HG02798 (cell line): ENCODE data around the gene OR51B4.
"Not testable (repeated sequence)": the region's sequence is repeated elsewhere in the genome, so short reads cannot be mapped to it uniquely, and the experiment has no call there.

Experiments used
- ATAC-seq: cut with Tn5 transposase; IDR thresholded peaks from one replicate; pipeline ENCODE4 v1.9.1; 2021; ENCODE audit warnings: mild to moderate bottlenecking; ENCODE audit not compliant: unreplicated experiment, poor library complexity

OR51B4 gene

GRCh38 chr11:5276697-5277096 is 25.0 kb downstream of the OR51B4 start:
- no peak for ATAC-seq

GRCh38 chr11:5275369-5276110 is 26.2 kb downstream of the OR51B4 start:
- no peak for ATAC-seq

GRCh38 chr11:5274395-5274794 is 27.4 kb downstream of the OR51B4 start:
- ATAC-seq: no peak

- no peak for ATAC-seq
Measured at GRCh38 chr11:5272395-5273017, 29.2 kb downstream of the OR51B4 start.

- ATAC-seq: no peak
Measured at GRCh38 chr11:5269715-5270147, 32.0 kb downstream of the OR51B4 start, which contains the start of gene HBE1. Gene HBE1, minus strand, starts transcription at chr11:5269945. Its CDS starts 55 bp downstream, at chr11:5269890.

GRCh38 chr11:5267033-5267563 is 34.6 kb downstream of the OR51B4 start:
- ATAC-seq: no peak

- ATAC-seq: no peak
Measured at GRCh38 chr11:5266609-5267008, 35.1 kb downstream of the OR51B4 start.

- ATAC-seq: no peak
Measured at GRCh38 chr11:5265832-5266231, 35.9 kb downstream of the OR51B4 start.

- no peak for ATAC-seq
Measured at GRCh38 chr11:5258543-5259262, 43.0 kb downstream of the OR51B4 start.

GRCh38 chr11:5257296-5257695 is 44.5 kb downstream of the OR51B4 start:
- no peak for ATAC-seq

- not testable (repeated sequence) for ATAC-seq
Measured at GRCh38 chr11:5254646-5255413, 46.9 kb downstream of the OR51B4 start, which contains the start of gene HBG2. Gene HBG2, minus strand, starts transcription at chr11:5254781. Its CDS starts 53 bp downstream, at chr11:5254728.

- ATAC-seq: not testable (repeated sequence)
Measured at GRCh38 chr11:5254023-5254422, 47.7 kb downstream of the OR51B4 start.

GRCh38 chr11:5253440-5253839 is 48.3 kb downstream of the OR51B4 start:
- not testable (repeated sequence) for ATAC-seq

GRCh38 chr11:5252919-5253265 is 48.9 kb downstream of the OR51B4 start:
- no peak for ATAC-seq

- no peak for ATAC-seq
Measured at GRCh38 chr11:5252192-5252918, 49.4 kb downstream of the OR51B4 start.

GRCh38 chr11:5251746-5252145 is 50.0 kb downstream of the OR51B4 start:
- ATAC-seq: no peak
